Measurements from ENCODE around the gene KIAA1671. TPM values are rescaled to one million over a fixed set of nuclear protein-coding genes. Genes with fewer than 3 reads are reported as not detected.

Gene KIAA1671
- total RNA-seq, 1 donor = 10.7 TPM

DNA sequence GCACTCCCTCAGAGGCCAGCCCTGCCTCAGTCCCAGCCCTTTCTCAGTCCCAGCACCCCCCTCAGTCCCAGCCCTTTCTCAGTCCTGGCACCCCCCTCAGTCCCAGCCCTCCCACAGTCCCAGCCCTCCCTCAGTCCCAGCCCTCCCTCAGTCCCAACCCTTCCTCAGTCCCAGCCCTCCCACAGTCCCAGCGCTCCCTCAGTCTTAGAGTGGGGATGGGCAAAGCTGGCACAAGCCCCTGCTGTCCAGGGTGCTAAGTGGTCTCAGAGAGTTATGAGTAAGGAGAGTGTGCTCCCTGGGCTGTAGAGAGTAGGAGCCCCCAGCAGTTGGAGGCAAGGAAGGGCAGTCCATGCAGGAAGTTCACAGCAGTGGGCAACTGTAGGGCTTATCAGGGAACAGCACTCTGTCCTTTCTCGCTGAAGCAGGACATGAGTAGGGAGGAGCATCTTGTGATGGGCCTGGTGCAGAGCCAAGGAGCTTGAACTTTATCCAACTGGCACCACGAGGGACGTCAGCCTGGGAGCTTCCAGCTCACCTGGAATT lies 195.7 kb downstream of the KIAA1671 start:
- TF ChIP-seq, protein P1, sequence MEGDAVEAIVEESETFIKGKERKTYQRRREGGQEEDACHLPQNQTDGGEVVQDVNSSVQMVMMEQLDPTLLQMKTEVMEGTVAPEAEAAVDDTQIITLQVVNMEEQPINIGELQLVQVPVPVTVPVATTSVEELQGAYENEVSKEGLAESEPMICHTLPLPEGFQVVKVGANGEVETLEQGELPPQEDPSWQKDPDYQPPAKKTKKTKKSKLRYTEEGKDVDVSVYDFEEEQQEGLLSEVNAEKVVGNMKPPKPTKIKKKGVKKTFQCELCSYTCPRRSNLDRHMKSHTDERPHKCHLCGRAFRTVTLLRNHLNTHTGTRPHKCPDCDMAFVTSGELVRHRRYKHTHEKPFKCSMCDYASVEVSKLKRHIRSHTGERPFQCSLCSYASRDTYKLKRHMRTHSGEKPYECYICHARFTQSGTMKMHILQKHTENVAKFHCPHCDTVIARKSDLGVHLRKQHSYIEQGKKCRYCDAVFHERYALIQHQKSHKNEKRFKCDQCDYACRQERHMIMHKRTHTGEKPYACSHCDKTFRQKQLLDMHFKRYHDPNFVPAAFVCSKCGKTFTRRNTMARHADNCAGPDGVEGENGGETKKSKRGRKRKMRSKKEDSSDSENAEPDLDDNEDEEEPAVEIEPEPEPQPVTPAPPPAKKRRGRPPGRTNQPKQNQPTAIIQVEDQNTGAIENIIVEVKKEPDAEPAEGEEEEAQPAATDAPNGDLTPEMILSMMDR (IDR thresholded peaks at IDR 0.05; ENCODE audit: insufficient read depth, low read length) = no peak
- no peak overlapping the region for H3K4me3 ChIP-seq (ENCODE audit: low read depth, low read length)
- DNase-seq (ENCODE audit: low read depth) = no peak

DNA sequence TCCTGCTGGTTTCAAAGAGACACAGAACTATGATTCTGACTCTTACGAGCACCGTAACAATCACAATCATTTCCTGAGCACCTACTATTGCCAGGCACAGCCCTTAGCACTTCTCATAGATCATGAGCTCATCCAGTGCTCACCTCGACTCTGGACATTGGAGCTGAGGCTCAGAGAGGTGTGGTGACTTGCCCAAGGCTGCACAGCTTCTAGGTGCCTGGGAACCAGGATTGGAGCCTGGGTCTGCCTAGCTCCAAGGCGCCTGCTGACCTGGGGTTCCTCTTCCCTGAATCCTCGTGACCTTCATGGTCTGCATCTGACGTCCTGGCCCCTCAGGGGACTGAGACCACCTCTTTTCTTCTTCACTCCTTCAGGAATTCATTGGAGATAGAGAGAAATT lies 196.5 kb downstream of the KIAA1671 start:
- TF ChIP-seq, protein P1 (IDR thresholded peaks at IDR 0.05; ENCODE audit: insufficient read depth, low read length) = no peak
- no peak overlapping the region for H3K4me3 ChIP-seq (ENCODE audit: low read depth, low read length)
- no peak for DNase-seq (ENCODE audit: low read depth)

DNA sequence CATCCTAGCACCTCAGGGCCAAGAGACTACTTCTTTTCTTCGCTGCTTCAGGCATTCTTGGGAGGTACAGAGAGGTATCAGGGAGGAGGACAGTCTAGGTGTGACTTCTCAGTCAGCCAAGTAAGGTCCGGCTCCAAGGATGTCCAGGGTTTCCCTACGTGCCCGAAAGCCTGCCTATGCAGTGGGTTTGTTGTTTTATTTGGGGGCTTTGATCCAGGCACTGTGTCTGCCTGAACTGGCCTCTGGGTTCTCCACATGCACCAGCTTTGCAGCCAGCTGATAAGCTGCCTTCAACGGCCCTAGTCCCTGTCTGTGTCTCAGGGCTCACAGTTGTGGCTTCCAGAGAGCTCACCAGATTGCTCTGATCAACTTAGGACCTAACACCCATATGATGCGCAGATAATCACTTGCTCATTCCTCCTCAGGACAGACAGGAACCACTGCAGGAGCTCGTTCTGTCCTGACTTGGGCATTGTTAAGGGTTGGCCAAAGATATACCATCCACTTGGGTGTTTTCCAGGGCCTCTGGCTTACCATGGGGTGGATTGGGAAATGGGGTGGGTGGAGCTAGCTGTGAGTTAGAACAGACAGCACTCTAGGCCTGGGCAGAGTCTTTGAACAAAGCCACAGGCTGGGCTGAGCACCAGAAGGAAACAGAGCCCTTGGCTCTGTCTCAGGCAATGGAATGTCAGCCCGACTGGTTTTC lies 201.6 kb downstream of the KIAA1671 start:
- TF ChIP-seq, protein P1 (IDR thresholded peaks at IDR 0.05; ENCODE audit: insufficient read depth, low read length) = no peak
- DNase-seq (ENCODE audit: low read depth) = peak; percentile 91
- no peak overlapping the region for H3K4me3 ChIP-seq (ENCODE audit: low read depth, low read length)

DNA sequence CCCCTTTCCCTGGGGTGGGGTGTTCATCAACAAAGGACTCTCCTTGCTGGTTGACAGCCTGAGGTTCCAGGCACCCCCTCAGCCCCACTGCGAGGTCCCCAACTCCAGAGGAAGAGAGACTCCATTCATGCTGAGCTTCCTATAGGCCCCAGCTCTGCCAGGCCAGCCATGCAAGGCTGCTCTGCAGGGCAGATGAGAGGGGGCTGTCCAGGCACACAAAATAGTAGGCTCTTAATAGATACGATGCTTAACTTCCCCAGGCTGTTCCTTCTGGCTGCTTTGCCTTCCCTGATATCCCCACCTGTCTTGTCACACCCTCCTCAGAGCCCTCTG lies 202.1 kb downstream of the KIAA1671 start:
- DNase-seq (ENCODE audit: low read depth) = no peak
- no peak overlapping the region for H3K4me3 ChIP-seq (ENCODE audit: low read depth, low read length)
- TF ChIP-seq, protein P1 (IDR thresholded peaks at IDR 0.05; ENCODE audit: insufficient read depth, low read length) = no peak

DNA sequence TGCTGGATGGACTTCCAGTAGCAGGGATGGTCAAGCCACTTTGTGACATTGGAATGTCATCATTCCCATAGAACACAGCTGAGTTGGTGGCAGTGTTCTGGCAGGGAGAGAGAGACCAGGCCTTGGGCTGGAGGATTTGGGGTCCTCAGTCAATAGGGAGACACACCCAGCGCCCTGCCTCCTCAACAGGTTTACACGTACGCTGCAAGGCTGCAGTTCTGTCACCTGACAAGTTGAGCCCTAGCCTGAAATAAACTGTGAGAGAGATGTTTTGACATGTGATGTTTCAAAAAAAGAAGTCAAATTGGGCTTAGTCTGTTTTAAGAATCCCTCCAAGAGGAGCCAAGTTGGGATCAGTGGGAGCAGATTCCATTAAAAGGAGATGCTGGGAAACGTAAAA lies 204.2 kb downstream of the KIAA1671 start:
- TF ChIP-seq, protein P1 (IDR thresholded peaks at IDR 0.05; ENCODE audit: insufficient read depth, low read length) = no peak
- DNase-seq (ENCODE audit: low read depth) = no peak
- no peak overlapping the region for H3K4me3 ChIP-seq (ENCODE audit: low read depth, low read length)

DNA sequence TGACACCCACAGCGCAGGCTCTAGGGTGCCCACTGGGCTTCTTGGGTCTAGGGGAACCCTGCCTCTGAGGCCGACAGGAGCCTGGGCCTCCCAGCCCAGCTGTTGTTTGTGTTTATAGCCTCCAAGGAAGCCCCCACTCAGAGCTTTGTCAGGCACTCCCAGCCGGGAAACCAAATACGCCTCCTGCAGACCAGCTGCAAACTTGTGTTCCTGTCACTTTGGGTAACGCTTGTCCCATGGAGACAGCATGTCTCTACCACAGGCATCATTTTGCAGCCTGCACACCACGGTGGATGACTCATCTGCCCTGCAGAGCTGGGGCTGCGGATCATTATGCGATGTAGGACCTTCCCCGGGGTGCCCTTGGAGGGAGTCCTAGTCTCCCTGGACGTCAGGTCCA lies 206.5 kb downstream of the KIAA1671 start:
- H3K4me3 ChIP-seq (ENCODE audit: low read depth, low read length) = no peak overlapping the region
- TF ChIP-seq, protein P1 (IDR thresholded peaks at IDR 0.05; ENCODE audit: insufficient read depth, low read length) = no peak
- no peak for DNase-seq (ENCODE audit: low read depth)

Measured in fibroblast of the aortic adventitia (primary cell).